H1 (cell line): ENCODE data around the gene LRRC4C. TPM values are rescaled to one million over a fixed set of nuclear protein-coding genes. Genes with fewer than 3 reads are reported as not detected.

Source experiments
- CTCF ChIA-PET: fragments of 300-600 bp; sonication (Branson Sonifier 250); formaldehyde crosslinking; loops from one replicate; lab custom pipeline; 2021; ENCODE audit not compliant: partially characterized antibody; lab: Charles Lee
- POLR2A ChIA-PET: fragments of 300-600 bp; sonication (Branson Sonifier 250); formaldehyde crosslinking; loops from one replicate; lab custom pipeline; 2021; ENCODE audit warnings: inconsistent platforms; ENCODE audit not compliant: partially characterized antibody; lab: Charles Lee
- DNase-seq, 2 experiments: peaks; one replicate each; pipeline versions ENCODE4 v3.0.0 to v3.0.0-alpha.2; 2010 to 2022; ENCODE audit warnings: low spot score in 2 of 2, low read depth in 1 of 2, mixed read lengths in 1 of 2
- FAIRE-seq: peaks from 2 replicates; lab custom pipeline; 2011; peaks lifted over from hg19 to GRCh38; lab: Jason Lieb, UNC
- H2AFZ ChIP-seq: 2 replicates; pipeline ENCODE4 v1.8.1; 2012; ENCODE audit warnings: low read length, inconsistent platforms
- H2AK5ac ChIP-seq: 2 replicates; pipeline ENCODE4 v1.6.1; 2013; ENCODE audit warnings: low read depth, low read length
- H2BK120ac ChIP-seq: replicated peaks from 2 replicates; pipeline ENCODE3; 2013; ENCODE audit warnings: low read depth, low read length, inconsistent platforms
- H2BK12ac ChIP-seq: 2 replicates; pipeline ENCODE4 v1.6.1; 2013; ENCODE audit warnings: low read depth, low read length
- H2BK15ac ChIP-seq: 2 replicates; pipeline ENCODE4 v1.6.1; 2013; ENCODE audit warnings: low read length
- H2BK20ac ChIP-seq: 2 replicates; pipeline ENCODE4 v1.6.1; 2013; ENCODE audit warnings: low read length
- H2BK5ac ChIP-seq: 2 replicates; pipeline ENCODE4 v1.6.1; 2013; ENCODE audit warnings: low read depth, low read length
- H3K14ac ChIP-seq: 2 replicates; pipeline ENCODE4 v1.6.1; 2013; ENCODE audit warnings: inconsistent platforms; ENCODE audit not compliant: insufficient read length
- H3K18ac ChIP-seq: 2 replicates; pipeline ENCODE4 v1.6.1; 2013; ENCODE audit warnings: low read length; ENCODE audit errors: extremely low read depth
- H3K23ac ChIP-seq: 2 replicates; pipeline ENCODE4 v1.6.1; 2013; ENCODE audit warnings: inconsistent platforms; ENCODE audit not compliant: insufficient read length
- H3K23me2 ChIP-seq: 2 replicates; pipeline ENCODE4 v1.6.1; 2013; ENCODE audit warnings: low read depth, low read length
- H3K27ac ChIP-seq: 2 replicates; pipeline ENCODE4 v1.6.1; 2011; ENCODE audit warnings: low read depth, low read length, inconsistent platforms
- H3K27me3 ChIP-seq, 4 experiments: replicated peaks in 1 of 4; 1 replicate in 1 of 4; 2 replicates in 3 of 4; pipeline versions ENCODE4 v1.6.1 to v1.8.1; 2011 to 2013; ENCODE audit warnings: low read length in 3 of 4, mild to moderate bottlenecking in 3 of 4, inconsistent platforms in 2 of 4, mixed read lengths in 2 of 4, moderate library complexity in 1 of 4; ENCODE audit not compliant: control insufficient read depth in 3 of 4, insufficient read depth in 3 of 4; ENCODE audit errors: extremely low read depth in 1 of 4
- H3K36me3 ChIP-seq, 4 experiments: 2 replicates each; pipeline versions ENCODE4 v1.6.1 to v1.8.1; 2011 to 2013; ENCODE audit warnings: mild to moderate bottlenecking in 4 of 4, low read length in 3 of 4, moderate library complexity in 2 of 4, control low read depth in 1 of 4, inconsistent platforms in 1 of 4; ENCODE audit not compliant: insufficient read depth in 4 of 4, control insufficient read depth in 2 of 4
- H3K4ac ChIP-seq: replicated peaks from 2 replicates; pipeline ENCODE3; 2013; ENCODE audit warnings: low read length, low read depth, mixed read lengths, inconsistent platforms; ENCODE audit not compliant: insufficient read length
- H3K4me1 ChIP-seq, 4 experiments: replicated peaks in 1 of 4; 1 replicate in 1 of 4; 2 replicates in 3 of 4; pipeline versions ENCODE4 v1.6.1 to v1.8.1; 2011 to 2013; ENCODE audit warnings: low read length in 3 of 4, inconsistent platforms in 2 of 4, mixed read lengths in 1 of 4; ENCODE audit not compliant: insufficient read depth in 4 of 4, control insufficient read depth in 3 of 4
- H3K4me2 ChIP-seq, 2 experiments: 2 replicates each; pipeline versions ENCODE4 v1.6.1 to v1.8.1; 2011 to 2013; ENCODE audit warnings: low read depth in 2 of 2, low read length in 2 of 2, control low read depth in 1 of 2, inconsistent platforms in 1 of 2, mild to moderate bottlenecking in 1 of 2; ENCODE audit not compliant: insufficient read depth in 1 of 2
- H3K4me3 ChIP-seq, 4 experiments: fragments of 200-600, 300-600 bp in 1 of 4; sonication (generic), shearing (Covaris generic), sonication (Bioruptor Twin) in 1 of 4; 2 replicates each; pipeline versions ENCODE4 v1.5.1 to v1.8.1; 2011 to 2016; ENCODE audit warnings: low read length in 4 of 4, low read depth in 3 of 4, control low read depth in 2 of 4, inconsistent platforms in 2 of 4, mild to moderate bottlenecking in 2 of 4, mixed read lengths in 1 of 4, moderate library complexity in 1 of 4; ENCODE audit not compliant: insufficient read depth in 2 of 4; ENCODE audit errors: extremely low read depth in 1 of 4
- H3K56ac ChIP-seq: replicated peaks from 2 replicates; pipeline ENCODE3; 2013; ENCODE audit warnings: low read depth, mild to moderate bottlenecking, mixed read lengths, low read length, inconsistent platforms; ENCODE audit not compliant: insufficient read length
- H3K79me1 ChIP-seq: 2 replicates; pipeline ENCODE4 v1.6.1; 2013; ENCODE audit warnings: low read depth, low read length, control low read depth
- H3K79me2 ChIP-seq, 2 experiments: 2 replicates each; pipeline versions ENCODE4 v1.6.1 to v1.8.1; 2012 to 2013; ENCODE audit warnings: low read length in 2 of 2, mild to moderate bottlenecking in 2 of 2, inconsistent platforms in 1 of 2; ENCODE audit not compliant: insufficient read depth in 2 of 2, control insufficient read depth in 1 of 2
- H3K9ac ChIP-seq, 4 experiments: replicated peaks in 1 of 4; 1 replicate in 1 of 4; 2 replicates in 3 of 4; pipeline versions ENCODE4 v1.6.1 to v1.8.1; 2011 to 2013; ENCODE audit warnings: low read depth in 3 of 4, low read length in 3 of 4, control low read depth in 2 of 4, mild to moderate bottlenecking in 2 of 4, moderate library complexity in 2 of 4, inconsistent platforms in 1 of 4; ENCODE audit errors: extremely low read depth in 1 of 4
- H3K9me3 ChIP-seq, 2 experiments: 2 replicates each; pipeline versions ENCODE4 v1.6.1 to v1.8.1; 2012 to 2013; ENCODE audit warnings: mild to moderate bottlenecking in 2 of 2, moderate library complexity in 2 of 2, control low read depth in 1 of 2, inconsistent platforms in 1 of 2, low read depth in 1 of 2, low read length in 1 of 2, mixed read lengths in 1 of 2; ENCODE audit not compliant: insufficient read depth in 2 of 2
- H4K20me1 ChIP-seq, 2 experiments: replicated peaks in 1 of 2; 2 replicates each; pipeline versions ENCODE3 to v1.8.1; 2011 to 2013; ENCODE audit warnings: inconsistent platforms in 2 of 2, low read length in 2 of 2, mild to moderate bottlenecking in 1 of 2; ENCODE audit not compliant: insufficient read depth in 2 of 2, control insufficient read depth in 1 of 2
- H4K5ac ChIP-seq: 2 replicates; pipeline ENCODE4 v1.6.1; 2013; ENCODE audit warnings: low read length, low read depth, mixed read lengths, inconsistent platforms; ENCODE audit not compliant: insufficient read length
- H4K8ac ChIP-seq: 2 replicates; pipeline ENCODE4 v1.8.0; 2013; ENCODE audit warnings: mild to moderate bottlenecking, moderate library complexity, low read length, inconsistent platforms; ENCODE audit not compliant: insufficient read depth; ENCODE audit errors: extremely low read depth
- H4K91ac ChIP-seq: replicated peaks from 2 replicates; pipeline ENCODE3; 2013; ENCODE audit warnings: low read length, mixed read lengths, inconsistent platforms; ENCODE audit not compliant: insufficient read length
- CBX5 ChIP-seq: fragments of 300-800, 300-1000 bp; sonication (generic); IDR thresholded peaks from 2 replicates; pipeline ENCODE4 v1.7.1; 2016; ENCODE audit warnings: antibody characterized with exemption, low read length, low read depth
- CREB1 ChIP-seq: IDR thresholded peaks from 2 replicates; pipeline ENCODE4 v1.6.1; 2012; ENCODE audit warnings: inconsistent platforms
- JUN ChIP-seq: IDR thresholded peaks from 2 replicates; pipeline ENCODE4 v1.6.1; 2011; ENCODE audit warnings: low read depth, mild to moderate bottlenecking, improper control_type of control experiment, low read length
- RAD21 ChIP-seq, 2 experiments: IDR thresholded peaks in 1 of 2; conservative IDR thresholded peaks in 1 of 2; 2 replicates each; pipeline ENCODE4 v1.6.1; 2011; ENCODE audit warnings: low read depth in 2 of 2, low read length in 2 of 2, improper control_type of control experiment in 1 of 2, inconsistent platforms in 1 of 2, mild to moderate bottlenecking in 1 of 2, moderate library complexity in 1 of 2
- RBBP5 ChIP-seq: IDR thresholded peaks from 2 replicates; pipeline ENCODE4 v1.7.1; 2012; ENCODE audit warnings: low read depth, mild to moderate bottlenecking, inconsistent platforms, low read length, moderate library complexity, borderline replicate concordance
- RFX5 ChIP-seq: IDR thresholded peaks from 2 replicates; pipeline ENCODE4 v1.6.1; 2011; ENCODE audit warnings: low read depth, low read length, improper control_type of control experiment, borderline replicate concordance
- SIN3A ChIP-seq, 2 experiments: IDR thresholded peaks in 1 of 2; conservative IDR thresholded peaks in 1 of 2; 2 replicates each; pipeline ENCODE4 v1.6.1; 2011 to 2012; ENCODE audit warnings: low read length in 2 of 2, improper control_type of control experiment in 1 of 2, low read depth in 1 of 2, mild to moderate bottlenecking in 1 of 2
- SP1 ChIP-seq: IDR thresholded peaks from 2 replicates; pipeline ENCODE4 v1.6.1; 2011; ENCODE audit warnings: low read depth, low read length
- TCF12 ChIP-seq: IDR thresholded peaks from 2 replicates; pipeline ENCODE4 v1.6.1; 2011; ENCODE audit warnings: low read depth, mild to moderate bottlenecking, low read length
- WGBS, 2 experiments: shearing (Covaris generic) in 1 of 2; methylation state at CpG; one replicate each; pipeline versions ENCODE4 v1.1.6 to v1.1.7; 2013 to 2015; ENCODE audit warnings: low lambda C conversion rate in 2 of 2, mixed read lengths in 2 of 2, inconsistent platforms in 1 of 2, low coverage in 1 of 2, missing lambda C conversion rate in 1 of 2; ENCODE audit not compliant: insufficient replicate concordance in 2 of 2, insufficient coverage in 1 of 2, insufficient read length in 1 of 2; ENCODE audit errors: extremely low coverage in 1 of 2, missing lambda C conversion rate in 1 of 2; 5-methylcytosine and 5-hydroxymethylcytosine counted together
- polyA plus RNA-seq, 7 experiments: library from polyadenylated mRNA; depleted of rRNA in 3 of 7; stranded (reverse) in 5 of 7; unstranded in 2 of 7; fragments of >200 nt in 5 of 7; fragments of 200-250 nt in 2 of 7; gene quantifications; 1 replicate in 5 of 7; 2 replicates in 1 of 7; 4 replicates in 1 of 7; pipeline versions ENCODE4 v1.2.1 to v1.2.3, GENCODE V29; 2011 to 2013; ENCODE audit warnings: missing spikeins in 2 of 7, mixed read lengths in 2 of 7
- total RNA-seq: library from RNA; stranded (reverse); fragmentation: NEBNext Ultra II Directional; extraction: Animal tissue kit (Norgen Biotek cat#: 25700); gene quantifications from 2 replicates; pipeline ENCODE4 v1.2.1, GENCODE V29; 2021
- TF ChIP-seq, protein P1 (sequence below), 3 experiments: IDR thresholded peaks; 1 replicate in 2 of 3; 2 replicates in 1 of 3; pipeline versions ENCODE4 v1.5.1 to v1.6.1; 2011; ENCODE audit warnings: low read length in 3 of 3, mild to moderate bottlenecking in 3 of 3, inconsistent platforms in 2 of 3, low read depth in 1 of 3, moderate library complexity in 1 of 3; ENCODE audit not compliant: insufficient read depth in 1 of 3; ENCODE audit errors: control extremely low read depth in 1 of 3
- TF ChIP-seq, protein P2 (sequence below): IDR thresholded peaks from 2 replicates; pipeline ENCODE4 v1.6.1; 2012; ENCODE audit warnings: inconsistent platforms

LRRC4C gene
- total and polyA plus RNA-seq, 2 of the 8 experiments (the other 6 are each of a cell fraction or from before 2014, with no cell fraction given): 0.23 to 2.2 TPM

DNA sequence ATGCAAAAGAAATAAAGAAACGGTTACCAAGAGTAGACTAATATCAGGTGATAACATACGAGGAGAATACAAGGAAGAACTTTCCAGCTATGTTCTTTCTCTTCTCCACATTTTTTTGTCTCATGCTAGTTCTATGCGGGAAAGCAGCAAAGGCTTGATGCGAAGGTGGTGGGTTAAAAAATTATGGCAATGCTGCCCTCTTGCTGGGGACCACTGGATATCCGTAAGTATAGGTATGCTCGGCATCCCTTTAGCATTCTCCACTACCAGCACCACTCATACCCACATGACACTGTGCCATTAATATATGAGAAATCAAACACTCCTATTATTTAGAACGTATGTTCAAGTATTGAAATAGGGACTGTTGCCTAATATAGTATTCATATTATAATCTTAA lies 776.4 kb downstream of the LRRC4C start:
- H2AK5ac ChIP-seq: no peak overlapping the region
- no peak overlapping the region for H2AFZ ChIP-seq
- H3K4me1 ChIP-seq: peaks cover 3 to 5% (median 4%) of the 10 kb centered on the region in 4 experiments; a peak in 4 of 7 replicates
- H3K23ac ChIP-seq: no peak overlapping the region
- no peaks in the 10 kb centered on the region for H3K79me2 ChIP-seq
- 90% methylated on average over 7 of the region's 7 CpGs; no CpG with 5 or more reads in 1 of the 2 experiments for WGBS, 2 experiments
- H3K27me3 ChIP-seq: no peaks in the 10 kb centered on the region
- H2BK20ac ChIP-seq: no peak overlapping the region
- H2BK5ac ChIP-seq: no peak overlapping the region
- H2BK15ac ChIP-seq: no peak overlapping the region
- H3K79me1 ChIP-seq: no peaks in the 10 kb centered on the region
- TF ChIP-seq, protein P1, sequence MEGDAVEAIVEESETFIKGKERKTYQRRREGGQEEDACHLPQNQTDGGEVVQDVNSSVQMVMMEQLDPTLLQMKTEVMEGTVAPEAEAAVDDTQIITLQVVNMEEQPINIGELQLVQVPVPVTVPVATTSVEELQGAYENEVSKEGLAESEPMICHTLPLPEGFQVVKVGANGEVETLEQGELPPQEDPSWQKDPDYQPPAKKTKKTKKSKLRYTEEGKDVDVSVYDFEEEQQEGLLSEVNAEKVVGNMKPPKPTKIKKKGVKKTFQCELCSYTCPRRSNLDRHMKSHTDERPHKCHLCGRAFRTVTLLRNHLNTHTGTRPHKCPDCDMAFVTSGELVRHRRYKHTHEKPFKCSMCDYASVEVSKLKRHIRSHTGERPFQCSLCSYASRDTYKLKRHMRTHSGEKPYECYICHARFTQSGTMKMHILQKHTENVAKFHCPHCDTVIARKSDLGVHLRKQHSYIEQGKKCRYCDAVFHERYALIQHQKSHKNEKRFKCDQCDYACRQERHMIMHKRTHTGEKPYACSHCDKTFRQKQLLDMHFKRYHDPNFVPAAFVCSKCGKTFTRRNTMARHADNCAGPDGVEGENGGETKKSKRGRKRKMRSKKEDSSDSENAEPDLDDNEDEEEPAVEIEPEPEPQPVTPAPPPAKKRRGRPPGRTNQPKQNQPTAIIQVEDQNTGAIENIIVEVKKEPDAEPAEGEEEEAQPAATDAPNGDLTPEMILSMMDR (IDR thresholded peaks at IDR 0.05; ENCODE audit: control extremely low read depth in 1 of 3, insufficient read depth in 1 of 3, low read depth in 1 of 3, low read length in 3 of 3): peak in 2 of 3 experiments; percentile 19 to 20; a peak in 2 of 4 replicates
- TF ChIP-seq RAD21 (IDR thresholded peaks at IDR 0.05 in 1 of 2, conservative IDR thresholded peaks at IDR 0.05 in 1 of 2; ENCODE audit: low read depth in 2 of 2, low read length in 2 of 2): peak; percentile 57 to 65
- TF ChIP-seq, protein P2, sequence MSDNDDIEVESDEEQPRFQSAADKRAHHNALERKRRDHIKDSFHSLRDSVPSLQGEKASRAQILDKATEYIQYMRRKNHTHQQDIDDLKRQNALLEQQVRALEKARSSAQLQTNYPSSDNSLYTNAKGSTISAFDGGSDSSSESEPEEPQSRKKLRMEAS: no peak
- TF ChIP-seq SP1: no peak
- TF ChIP-seq RBBP5: no peak
- TF ChIP-seq CBX5: no peak
- TF ChIP-seq RFX5: no peak
- no peak for TF ChIP-seq TCF12
- TF ChIP-seq SIN3A (conservative IDR thresholded peaks at IDR 0.05 in 1 of 2, IDR thresholded peaks at IDR 0.05 in 1 of 2; ENCODE audit: low read depth in 1 of 2, low read length in 2 of 2): no peak
- TF ChIP-seq CREB1: no peak
- TF ChIP-seq JUN: no peak
- DNase-seq (no peak), FAIRE-seq (no peak)
- H3K4ac ChIP-seq: no peak overlapping the region
- no peak overlapping the region for H3K4me2 ChIP-seq
- H3K27ac ChIP-seq: no peak overlapping the region
- no peak overlapping the region for H3K56ac ChIP-seq
- no peak overlapping the region for H4K5ac ChIP-seq
- no peak overlapping the region for H3K14ac ChIP-seq
- no peak overlapping the region for H3K9ac ChIP-seq
- CTCF ChIA-PET: interaction anchor here (0.7 to 1.2 kb wide), 5 partner anchors 217 to 400 kb away, joined by 3 read pairs; no protein-coding TSS in a partner anchor
- no peak overlapping the region for H3K4me3 ChIP-seq
- 0 out of 4 replicates have a peak, but pooled peaks cover 0 to 2% of the 10 kb centered on the region in 2 experiments for H3K9me3 ChIP-seq
- H3K23me2 ChIP-seq: no peaks in the 10 kb centered on the region
- POLR2A ChIA-PET: no interaction called here
- no peak overlapping the region for H2BK120ac ChIP-seq
- H4K91ac ChIP-seq: no peak overlapping the region
- H3K36me3 ChIP-seq: no peaks in the 10 kb centered on the region
- no peaks in the 10 kb centered on the region for H4K20me1 ChIP-seq
- no peak overlapping the region for H4K8ac ChIP-seq
- no peak overlapping the region for H3K18ac ChIP-seq
- no peak overlapping the region for H2BK12ac ChIP-seq
